ENCODE results near the gene SELENOH.
"Not testable (repeated sequence)": the region's sequence is repeated elsewhere in the genome, so short reads cannot be mapped to it uniquely, and the experiment has no call there.

The SELENOH gene, protein sequence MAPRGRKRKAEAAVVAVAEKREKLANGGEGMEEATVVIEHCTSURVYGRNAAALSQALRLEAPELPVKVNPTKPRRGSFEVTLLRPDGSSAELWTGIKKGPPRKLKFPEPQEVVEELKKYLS

DNA sequence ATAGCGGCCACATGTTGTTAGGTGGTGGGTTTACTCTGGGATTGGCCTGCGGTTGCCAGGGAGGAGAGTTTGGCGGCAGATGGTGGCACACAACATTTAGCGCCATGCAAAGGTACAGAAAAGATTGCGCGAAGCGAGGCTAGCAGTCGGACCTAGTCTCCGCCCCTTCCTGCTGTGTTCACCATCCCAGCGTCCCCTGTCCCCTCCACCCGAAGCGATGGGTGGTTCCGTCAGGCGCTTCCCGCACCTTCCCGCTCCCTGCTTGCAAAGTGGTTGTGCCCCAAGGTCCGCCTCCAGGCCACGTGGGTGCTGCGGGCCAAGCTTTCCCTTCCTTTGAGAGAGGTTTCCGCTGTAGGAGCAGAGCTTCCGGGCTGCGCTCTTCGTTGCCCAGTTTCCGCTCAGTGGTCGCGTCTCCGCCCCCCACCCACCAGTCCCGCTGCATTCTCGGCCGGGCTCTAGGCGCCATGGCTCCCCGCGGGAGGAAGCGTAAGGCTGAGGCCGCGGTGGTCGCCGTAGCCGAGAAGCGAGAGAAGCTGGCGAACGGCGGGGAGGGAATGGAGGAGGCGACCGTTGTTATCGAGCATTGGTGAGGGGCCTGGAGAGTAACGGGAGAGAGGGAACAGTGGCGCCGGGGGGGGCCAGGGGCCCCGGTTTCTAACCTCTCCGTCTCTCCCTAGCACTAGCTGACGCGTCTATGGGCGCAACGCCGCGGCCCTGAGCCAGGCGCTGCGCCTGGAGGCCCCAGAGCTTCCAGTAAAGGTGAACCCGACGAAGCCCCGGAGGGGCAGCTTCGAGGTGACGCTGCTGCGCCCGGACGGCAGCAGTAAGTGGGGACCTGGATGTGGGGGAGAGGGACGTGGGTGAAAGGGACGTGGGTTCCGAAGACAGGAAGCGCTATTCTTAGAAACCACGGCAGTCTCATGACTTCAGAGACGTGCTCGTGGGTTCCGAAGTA lies at the start of gene SELENOH:
Gene SELENOH (plus strand): TSS at position 360 of the 955 bp plus-strand sequence. CDS start 105 bp downstream, at position 465.
- peak; percentile 97 for DNase-seq

- no peak for DNase-seq
Measured at GRCh38 chr11:57698843-57699365, 42.4 kb upstream of the SELENOH start.

GRCh38 chr11:57699813-57700212 lies 41.5 kb upstream of the SELENOH start:
- no peak for DNase-seq

GRCh38 chr11:57700425-57700824 lies 40.9 kb upstream of the SELENOH start:
- DNase-seq: no peak

GRCh38 chr11:57703341-57703740 lies 38.0 kb upstream of the SELENOH start:
- no peak for DNase-seq

- DNase-seq: no peak
Measured at GRCh38 chr11:57704932-57705331, 36.4 kb upstream of the SELENOH start.

DNA sequence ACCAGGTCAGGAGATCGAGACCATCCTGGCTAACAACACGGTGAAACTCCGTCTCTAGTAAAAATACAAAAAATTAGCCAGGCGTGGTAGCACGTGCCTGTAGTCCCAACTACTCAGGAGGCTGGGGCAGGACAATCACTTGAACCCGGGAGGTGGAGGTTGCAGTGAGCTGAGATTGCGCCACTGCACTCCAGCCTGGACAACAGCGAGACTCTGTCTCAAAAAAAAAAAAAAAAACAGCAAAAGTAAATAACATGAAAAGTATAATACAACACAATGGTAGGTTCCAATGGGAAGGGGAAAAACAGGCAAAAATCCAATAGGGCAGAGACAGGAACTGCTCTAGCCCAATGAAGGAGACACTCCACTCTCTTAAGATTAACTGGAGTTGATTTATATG lies 35.9 kb upstream of the SELENOH start:
- not testable (repeated sequence) for DNase-seq

DNA sequence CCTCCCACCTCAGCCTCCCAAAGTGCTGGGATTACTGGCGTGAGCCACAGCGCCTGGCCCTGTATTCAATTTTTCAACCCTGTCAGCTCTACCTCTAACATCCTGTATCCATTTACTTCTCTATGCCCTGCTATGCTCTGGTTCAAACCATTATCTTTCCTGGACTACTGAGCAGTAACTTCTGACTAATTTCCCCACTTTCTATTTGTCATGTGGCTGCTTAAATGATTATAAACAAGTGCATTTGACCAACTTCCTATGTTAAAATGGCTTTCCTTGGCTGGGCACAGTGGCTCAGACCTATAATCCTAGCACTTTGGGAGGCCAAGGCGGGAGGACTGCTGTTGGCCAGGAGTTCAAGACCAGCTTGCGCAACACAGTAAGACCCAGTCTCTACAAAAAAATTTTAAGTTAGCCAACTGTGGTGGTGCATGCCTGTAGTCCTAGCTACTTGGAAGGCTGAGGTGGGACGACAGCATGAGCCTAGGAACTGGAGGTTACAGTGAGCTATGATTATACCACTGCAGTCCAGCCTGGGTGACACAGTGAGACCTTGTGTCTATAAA lies 31.4 kb upstream of the SELENOH start:
- DNase-seq: no peak

GRCh38 chr11:57711414-57712255 lies 29.7 kb upstream of the SELENOH start, which contains the start of gene MED19:
MED19 (minus strand) TSS chr11:57712215; CDS start chr11:57712179, 36 bp downstream.
- peak; percentile 57 for DNase-seq

- peak; percentile 100 for DNase-seq
Measured at GRCh38 chr11:57712256-57713150, 28.8 kb upstream of the SELENOH start, which contains the start of gene TMX2. TMX2 (plus strand) TSS chr11:57712593; CDS start chr11:57712619, 26 bp downstream.

- DNase-seq: no peak
Measured at GRCh38 chr11:57713835-57714234, 27.5 kb upstream of the SELENOH start.

DNA sequence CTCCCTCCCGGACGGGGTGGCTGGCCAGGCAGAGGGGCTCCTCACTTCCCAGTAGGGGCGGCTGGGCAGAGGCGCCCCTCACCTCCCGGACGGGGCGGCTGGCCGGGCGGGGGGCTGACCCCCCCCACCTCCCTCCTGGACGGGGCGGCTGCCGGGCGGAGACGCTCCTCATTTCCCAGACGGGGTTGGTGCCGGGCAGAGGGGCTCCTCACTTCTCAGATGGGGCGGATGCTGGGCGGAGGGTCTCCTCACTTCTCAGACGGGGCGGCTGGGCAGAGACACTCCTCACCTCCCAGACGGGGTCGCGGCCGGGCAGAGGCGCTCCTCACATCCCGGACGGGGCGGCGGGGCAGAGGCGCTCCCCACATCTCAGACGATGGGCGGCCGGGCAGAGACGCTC lies 24.6 kb upstream of the SELENOH start:
- not testable (repeated sequence) for DNase-seq

DNA sequence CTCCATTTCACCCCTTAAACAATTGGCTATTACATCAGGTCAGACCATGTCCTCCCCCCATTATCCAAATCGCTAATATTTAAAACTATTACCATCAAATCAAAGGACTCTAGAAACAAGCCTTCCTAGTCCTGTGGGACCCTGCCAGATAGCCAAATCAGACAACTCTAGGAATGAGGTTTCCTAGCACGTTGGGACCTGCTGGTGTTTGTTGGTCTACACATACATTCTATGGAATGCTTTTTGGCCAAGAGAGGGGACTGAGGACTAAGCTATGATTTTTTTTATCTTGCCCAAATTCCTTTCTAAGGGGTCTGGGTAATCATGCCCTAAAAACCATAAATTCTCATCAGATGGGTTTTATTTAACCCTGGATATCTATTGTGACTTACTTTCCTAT lies 14.1 kb upstream of the SELENOH start:
- no peak for DNase-seq

- DNase-seq: no peak
Measured at GRCh38 chr11:57728829-57729228, 12.5 kb upstream of the SELENOH start.

DNA sequence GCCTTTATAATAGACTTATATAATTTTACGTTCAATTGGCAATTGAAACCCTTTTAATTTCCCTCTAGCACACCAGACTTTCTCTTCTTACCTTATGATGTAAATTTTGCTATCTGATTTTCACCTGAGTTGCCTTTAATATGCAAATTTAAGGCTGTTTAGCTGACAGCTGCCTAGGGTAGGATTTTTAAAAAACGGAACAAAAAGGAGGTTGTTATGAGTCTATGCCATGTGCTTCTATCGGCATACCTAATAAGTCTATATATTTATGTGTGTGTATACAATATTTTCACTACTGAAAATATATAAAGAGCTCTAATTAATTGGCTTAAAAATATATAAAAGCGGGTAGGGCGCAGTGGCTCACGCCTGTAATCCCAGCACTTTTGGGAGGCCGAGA lies 11.8 kb upstream of the SELENOH start:
- no peak for DNase-seq

DNA sequence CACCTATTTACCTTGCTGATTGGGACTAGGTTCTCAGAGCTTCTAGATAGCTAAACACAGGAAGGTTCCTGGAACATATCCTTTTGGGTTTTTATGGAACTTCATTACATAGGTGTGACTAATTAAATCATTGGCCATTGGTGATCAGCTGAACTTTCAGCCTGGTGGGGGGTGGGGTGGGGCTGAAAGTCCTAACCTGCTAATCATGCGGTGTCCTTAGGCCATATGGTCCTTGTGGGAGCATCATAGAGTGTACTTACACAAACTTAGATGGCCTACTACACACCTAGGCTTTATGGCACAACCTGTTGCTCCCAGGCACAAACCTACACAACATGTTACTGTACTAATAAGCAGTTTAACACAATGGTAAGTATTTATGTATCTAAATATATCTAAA lies 8.6 kb upstream of the SELENOH start:
- DNase-seq: no peak

- no peak for DNase-seq
Measured at GRCh38 chr11:57735619-57736298, 5.5 kb upstream of the SELENOH start.

GRCh38 chr11:57742087-57742452 lies 779 bp downstream of the SELENOH start:
- DNase-seq: no peak

DNA sequence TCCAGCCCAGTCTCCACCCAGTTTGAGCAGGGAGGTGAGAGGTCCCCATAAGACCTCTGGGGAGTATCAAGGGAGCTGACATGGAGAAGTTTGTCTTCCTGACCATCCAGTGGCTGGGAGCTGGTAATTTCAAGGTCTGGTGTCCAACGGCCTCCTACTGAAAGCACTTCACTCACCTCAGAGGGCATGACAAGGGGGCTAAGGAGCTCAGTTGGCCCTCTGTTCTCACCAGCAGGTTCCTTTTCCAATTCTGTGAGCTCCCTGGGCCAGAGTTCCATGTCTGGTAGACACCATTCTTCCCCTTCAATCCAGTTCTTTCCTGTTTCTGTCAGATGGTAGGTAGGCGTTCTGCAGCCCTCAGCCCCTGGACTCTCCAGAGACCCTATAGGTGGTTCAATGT lies 3.1 kb downstream of the SELENOH start:
- no peak for DNase-seq

DNA sequence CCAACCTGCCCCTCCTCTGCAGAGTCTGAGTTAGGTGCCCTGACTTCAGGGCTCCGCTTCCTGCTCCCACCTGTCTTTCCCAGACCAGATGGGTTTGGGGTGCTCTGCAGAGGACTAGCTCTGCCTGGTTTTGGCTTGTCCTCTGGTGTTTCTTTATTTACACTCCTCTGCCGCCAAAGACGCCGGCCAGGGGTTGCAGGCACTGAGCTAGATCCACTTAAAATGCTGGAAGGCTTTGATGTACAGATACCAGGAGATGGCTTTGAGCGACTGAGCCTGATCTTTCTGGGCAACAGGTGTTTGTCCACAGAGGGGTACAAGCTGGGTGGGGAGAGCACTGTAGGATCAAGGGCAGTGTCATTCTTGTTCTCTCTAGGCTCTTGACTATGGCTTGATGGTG lies 3.9 kb downstream of the SELENOH start:
- no peak for DNase-seq

GRCh38 chr11:57746920-57747319 lies 5.6 kb downstream of the SELENOH start:
- no peak for DNase-seq

Data from HCEC 1CT (cell line).